GM21515 (cell line): ENCODE measurements around the gene LVRN.
A peak's percentile ranks its signal among the peaks of the same experiment; 100 is the strongest.

Experiments used
- ATAC-seq: cut with Tn5 transposase; IDR thresholded peaks from one replicate; pipeline ENCODE4 v1.9.1; 2021; ENCODE audit not compliant: unreplicated experiment

Gene LVRN

DNA sequence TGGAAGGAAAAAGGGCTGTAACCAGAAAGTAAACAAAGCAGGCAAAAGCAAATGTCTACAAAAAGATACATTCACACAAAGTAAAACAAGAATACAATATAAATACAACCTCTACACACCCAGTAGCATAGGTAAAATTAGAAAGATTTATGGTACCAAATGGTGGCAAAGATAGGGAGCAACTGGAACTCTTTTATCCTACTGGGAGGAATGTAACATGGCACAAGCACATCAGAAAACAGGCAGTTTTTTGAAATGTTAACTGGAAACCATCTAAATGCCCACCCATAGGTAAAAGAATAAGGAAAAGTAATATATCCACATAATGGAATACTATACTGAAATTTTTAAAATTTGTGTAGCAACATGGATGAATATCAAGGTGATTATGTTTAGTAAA, 61.3 kb downstream of the LVRN start:
- ATAC-seq = no peak

DNA sequence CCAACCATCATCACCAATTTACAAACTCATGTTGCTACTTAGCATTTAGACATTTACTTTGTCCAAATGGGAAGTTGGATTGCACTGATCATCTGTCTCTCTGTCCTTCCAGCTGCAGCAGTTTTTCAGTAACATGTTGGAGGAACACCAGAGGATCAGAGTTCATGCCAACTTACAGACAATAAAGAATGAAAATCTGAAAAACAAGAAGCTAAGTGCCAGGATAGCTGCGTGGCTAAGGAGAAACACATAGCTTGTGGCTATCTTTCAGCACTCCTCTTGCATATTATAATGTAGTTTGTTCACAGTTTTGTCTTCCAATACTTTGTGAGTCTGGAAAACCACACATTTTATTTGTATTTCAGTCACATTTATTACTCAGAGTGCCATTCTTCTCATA, 63.6 kb downstream of the LVRN start:
- no peak for ATAC-seq

- ATAC-seq = peak; percentile 67
Measured at GRCh38 chr5:116032094-116032517, 69.8 kb downstream of the LVRN start, which contains the start of gene ARL14EPL. Gene ARL14EPL (plus strand): TSS chr5:116032472. CDS start chr5:116051466, 18,994 bp downstream.

GRCh38 chr5:116032991-116033390, 70.7 kb downstream of the LVRN start:
- ATAC-seq = peak; percentile 48

DNA sequence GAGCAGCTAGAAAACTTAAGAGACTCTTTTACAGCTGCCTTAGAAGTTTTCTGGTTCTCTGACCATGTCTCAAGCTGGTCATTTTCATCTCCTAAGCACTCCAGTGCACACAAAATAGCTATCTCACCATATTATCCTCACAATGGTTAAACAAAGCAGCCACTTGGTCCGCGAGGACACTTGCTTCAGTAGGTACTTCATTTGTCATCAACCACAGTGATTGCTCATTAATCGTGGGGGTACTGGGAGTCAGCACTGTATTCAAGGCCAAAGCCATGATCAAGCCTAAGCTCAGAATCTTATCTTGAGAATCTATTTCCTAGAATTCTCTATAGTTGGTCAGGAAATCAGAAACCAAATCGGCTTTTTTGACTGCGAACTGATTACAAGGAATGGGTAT, 72.8 kb downstream of the LVRN start:
- no peak for ATAC-seq

DNA sequence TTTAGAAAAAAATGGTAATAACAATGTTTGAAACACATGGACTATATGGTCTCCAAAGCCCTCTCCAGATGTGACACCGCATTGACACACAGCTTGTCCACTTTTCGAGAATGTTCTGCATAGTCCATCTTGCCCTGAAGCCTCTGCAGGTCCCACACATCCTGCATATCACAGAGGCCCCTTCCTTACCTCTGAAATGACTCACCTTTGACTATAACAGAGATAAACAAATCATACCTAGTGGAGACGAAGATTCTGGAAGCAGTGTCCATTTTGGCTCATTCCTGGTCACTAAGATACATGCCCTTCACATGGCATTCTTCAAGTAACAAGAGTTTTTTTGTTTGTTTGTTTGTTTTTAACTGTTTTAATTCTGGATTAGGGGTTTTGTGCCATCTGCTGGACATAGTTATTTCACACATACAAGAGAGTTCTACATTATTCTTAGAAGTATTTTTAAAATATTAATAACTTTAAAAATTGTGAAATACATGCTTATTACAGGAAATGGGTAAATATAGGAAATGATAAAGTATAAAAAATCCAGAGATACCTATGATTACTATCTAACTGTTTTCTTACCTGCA, 75.1 kb downstream of the LVRN start:
- no peak for ATAC-seq

- peak; percentile 75 for ATAC-seq
Measured at GRCh38 chr5:116038817-116039216, 76.5 kb downstream of the LVRN start.

GRCh38 chr5:116042375-116042774, 80.1 kb downstream of the LVRN start:
- ATAC-seq = no peak

DNA sequence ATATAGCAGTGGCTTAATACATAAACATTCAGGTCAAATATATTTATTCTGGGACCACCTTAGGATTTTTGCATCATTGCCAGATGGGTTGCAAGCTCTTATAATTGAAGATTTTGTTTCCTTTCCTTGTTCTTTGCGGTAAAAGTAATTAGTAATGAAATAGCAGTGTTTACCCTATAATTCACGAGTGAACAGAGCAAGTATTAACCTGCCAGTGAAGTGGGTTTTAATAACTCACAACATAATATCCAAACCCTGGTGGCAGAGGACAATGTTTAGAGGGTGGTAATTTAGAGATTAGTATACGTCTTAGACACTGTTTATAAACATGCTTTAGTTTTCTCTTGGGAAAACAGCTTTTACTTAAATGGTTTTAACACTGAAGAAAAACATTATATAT, 81.8 kb downstream of the LVRN start:
- ATAC-seq = no peak

GRCh38 chr5:116045821-116046220, 83.5 kb downstream of the LVRN start:
- ATAC-seq = no peak

- ATAC-seq = no peak
Measured at GRCh38 chr5:116046261-116046660, 84.0 kb downstream of the LVRN start.

GRCh38 chr5:116046823-116047222, 84.5 kb downstream of the LVRN start:
- ATAC-seq = no peak

- no peak for ATAC-seq
Measured at GRCh38 chr5:116058346-116058936, 96.2 kb downstream of the LVRN start.

DNA sequence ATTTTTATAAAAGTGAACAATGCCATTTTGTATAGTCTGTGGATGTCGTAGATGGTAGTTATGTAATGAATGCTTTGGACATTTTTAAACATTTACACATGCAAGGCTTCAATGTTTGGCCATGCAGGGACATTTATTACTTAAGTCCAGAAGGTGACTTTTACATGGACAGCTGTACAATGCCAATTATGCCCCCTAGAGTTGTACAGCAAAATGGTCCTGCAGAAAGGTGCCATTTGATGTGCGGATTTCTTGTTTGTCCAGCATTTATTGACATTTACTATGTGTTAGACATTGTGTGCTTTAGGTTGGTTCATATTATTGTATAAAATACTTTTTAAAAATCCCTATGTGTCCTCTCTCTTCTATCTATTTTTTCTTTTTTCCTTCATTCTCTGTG, 100.1 kb downstream of the LVRN start:
- ATAC-seq = no peak

DNA sequence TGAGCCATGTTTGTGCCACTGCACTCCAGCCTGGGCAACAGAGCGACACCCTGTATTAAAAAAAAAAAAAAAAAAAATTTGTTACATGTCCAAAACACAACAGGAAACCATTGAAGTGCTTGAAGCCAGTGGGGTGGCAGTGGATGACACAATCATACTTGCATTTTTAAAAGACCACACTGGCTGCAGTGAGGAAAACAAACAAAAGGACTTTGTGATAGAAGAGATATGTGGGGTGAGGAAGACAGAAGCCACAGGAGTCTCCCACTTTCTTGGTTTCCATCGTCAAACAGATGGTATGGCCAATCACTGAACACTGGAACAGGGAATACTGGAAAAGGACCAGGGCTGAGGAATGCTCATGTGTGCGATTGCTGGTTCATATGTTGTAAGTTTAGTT, 101.7 kb downstream of the LVRN start:
- ATAC-seq = no peak

DNA sequence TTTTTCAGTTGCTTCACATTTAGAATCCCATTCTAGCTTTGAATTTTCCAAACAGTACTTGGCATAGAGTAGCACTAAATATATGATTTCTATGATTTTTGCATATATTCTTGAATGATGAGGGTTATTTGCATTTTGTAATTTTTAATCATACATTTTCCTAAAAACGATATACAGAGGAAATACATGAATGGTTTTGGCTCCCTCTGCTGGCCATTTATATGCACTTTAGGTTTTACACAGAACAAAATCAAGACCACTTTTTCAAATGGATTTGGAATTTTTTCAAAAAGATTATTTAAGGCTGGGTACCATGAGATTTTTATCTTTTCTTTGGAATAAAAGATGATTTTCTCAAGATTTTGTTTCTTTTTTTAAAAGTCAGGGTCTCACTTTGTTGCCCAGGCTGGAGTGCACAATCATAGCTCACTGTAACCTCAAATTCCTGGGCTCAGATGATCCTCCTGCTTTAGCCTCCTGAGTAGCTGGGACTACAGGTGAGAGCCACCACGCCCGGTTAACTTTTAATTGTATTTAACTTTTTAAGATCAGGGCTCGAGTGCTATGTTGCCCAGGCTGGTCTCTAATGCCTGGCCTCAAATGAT, 105.9 kb downstream of the LVRN start:
- ATAC-seq = peak; percentile 58

DNA sequence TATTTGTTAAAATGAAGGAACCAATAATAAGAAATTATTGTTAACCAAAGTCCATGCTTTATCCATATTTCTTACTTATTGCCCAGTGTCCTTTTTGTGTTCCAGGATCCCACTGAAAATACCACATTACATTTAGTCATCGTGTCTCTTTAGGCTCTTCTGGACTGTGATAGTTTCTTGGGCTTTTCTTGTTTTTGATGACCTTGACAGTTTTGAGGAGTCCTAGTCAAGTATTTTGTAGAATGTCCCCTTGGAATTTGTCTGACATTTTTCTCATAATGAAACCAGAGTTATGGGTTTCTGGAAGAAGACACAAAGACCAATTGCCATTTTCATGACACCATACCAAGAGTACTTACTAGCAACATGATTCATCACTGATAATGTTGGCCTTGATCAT, 108.9 kb downstream of the LVRN start:
- ATAC-seq = no peak

DNA sequence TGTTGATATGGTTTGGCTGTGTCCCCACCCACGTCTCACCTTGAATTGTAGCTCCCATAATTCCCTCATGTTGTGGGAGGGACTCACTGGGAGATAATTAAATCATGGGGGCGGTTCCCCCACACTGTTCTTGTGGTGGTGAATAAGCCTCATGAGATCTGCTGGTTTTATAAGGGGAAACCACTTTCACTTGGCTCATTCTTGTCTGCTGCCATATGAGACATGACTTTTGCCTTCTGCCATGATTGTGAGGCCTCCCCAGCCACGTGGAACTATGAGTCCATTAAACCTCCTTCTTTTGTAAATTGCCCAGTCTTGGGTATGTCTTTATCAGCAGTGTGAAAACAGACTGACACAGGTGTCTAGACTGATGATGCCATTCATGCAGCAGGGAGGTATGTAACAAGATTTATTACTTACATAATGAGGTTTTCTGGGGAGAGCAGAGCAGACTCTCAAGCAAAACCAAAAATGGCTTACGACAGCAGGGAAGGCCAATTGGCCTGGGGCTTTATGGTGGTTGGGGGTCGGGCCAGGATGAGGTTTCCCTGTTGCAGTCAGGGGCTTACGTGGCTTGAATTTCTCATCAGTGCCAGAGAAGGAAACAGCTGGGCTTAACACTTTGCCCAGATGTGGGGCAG, 113.0 kb downstream of the LVRN start:
- ATAC-seq = no peak

- peak; percentile 99 for ATAC-seq
Measured at GRCh38 chr5:116076496-116076895, 114.2 kb downstream of the LVRN start.
